ENCODE results near the gene ABO. TPM values are rescaled to one million over a fixed set of nuclear protein-coding genes. Genes with fewer than 3 reads are reported as not detected.
"Not testable (repeated sequence)": the region's sequence is repeated elsewhere in the genome, so short reads cannot be mapped to it uniquely, and the experiment has no call there.

ABO gene
- total RNA-seq, 2 experiments from 2014 or later, result not detected

GRCh38 chr9:133208171-133208879, 66.7 kb downstream of the ABO start:
- POLR2A ChIA-PET, CTCF ChIA-PET: not testable (repeated sequence)

- ChIA-PET POLR2A (no interaction called here), CTCF (no interaction called here)
Measured at GRCh38 chr9:133207540-133208170, 67.3 kb downstream of the ABO start.

GRCh38 chr9:133207021-133207531, 67.9 kb downstream of the ABO start:
- POLR2A ChIA-PET, result no interaction called here

GRCh38 chr9:133205996-133206931, 68.7 kb downstream of the ABO start:
- CTCF ChIA-PET, result no interaction called here
- POLR2A ChIA-PET, result no interaction called here

More at GRCh38 chr9:133207021-133207531, 67.9 kb downstream of the ABO start:
- CTCF ChIA-PET, result no interaction called here

GRCh38 chr9:133205481-133205887, 69.5 kb downstream of the ABO start:
- CTCF ChIA-PET, POLR2A ChIA-PET: not testable (repeated sequence)

Other genes with a start within 250 kb of the ABO start
- 10 to 100 TPM; 89.1 to 90.4 TPM for gene GTF3C5, start 244.2 kb downstream of the ABO start, total RNA-seq
- 1 to 10 TPM in 1 of 2 experiments, under 1 TPM in 1; 0.73 to 1.3 TPM for gene CEL, start 213.2 kb downstream of the ABO start, total RNA-seq
- gene RALGDS, start 154.0 kb downstream of the ABO start, total RNA-seq, result 10 to 100 TPM; 57.9 to 60.2 TPM
- 1 to 10 TPM; 2.5 to 3.1 TPM for gene GBGT1, start 111.3 kb downstream of the ABO start, total RNA-seq
- gene OBP2B, start 66.0 kb downstream of the ABO start, total RNA-seq, result not detected
- gene SURF6, start 61.0 kb upstream of the ABO start, total RNA-seq, result 10 to 100 TPM; 33.0 to 34.2 TPM
- gene MED22, start 72.9 kb upstream of the ABO start, total RNA-seq, result 10 to 100 TPM; 42.5 to 43.3 TPM
- 1,000 to 10,000 TPM; 3,102 to 3,168 TPM for gene RPL7A, start 73.0 kb upstream of the ABO start, total RNA-seq
- gene SURF1, start 81.3 kb upstream of the ABO start, total RNA-seq, result 10 to 100 TPM; 31.6 to 31.9 TPM
- 10 to 100 TPM; 29.7 to 30.9 TPM for gene SURF2, start 81.3 kb upstream of the ABO start, total RNA-seq
- 100 to 1,000 TPM; 260 to 276 TPM for gene SURF4, start 100.9 kb upstream of the ABO start, total RNA-seq
- gene STKLD1, start 101.2 kb upstream of the ABO start, total RNA-seq, result under 1 TPM; 0.21 to 0.65 TPM
- 10 to 100 TPM; 49.5 to 52.0 TPM for gene REXO4, start 142.8 kb upstream of the ABO start, total RNA-seq
- 1 to 10 TPM in 1 of 2 experiments, under 1 TPM in 1; 0.89 to 1.4 TPM for gene ADAMTS13, start 147.2 kb upstream of the ABO start, total RNA-seq
- gene CACFD1, start 184.8 kb upstream of the ABO start, total RNA-seq, result under 1 TPM; 0.90 to 0.97 TPM
- gene SLC2A6, start 203.9 kb upstream of the ABO start, total RNA-seq, result 10 to 100 TPM; 14.3 to 14.4 TPM
- gene MYMK, start 249.8 kb upstream of the ABO start, total RNA-seq, result not detected

Measured in activated CD8-positive, alpha-beta memory T cell treated with anti-CD3 and anti-CD28 coated beads for 36 hours (primary cell).